NCI-H524 (cell line): ENCODE measurements around the gene INTS2.
A peak's percentile ranks its signal among the peaks of the same experiment; 100 is the strongest.
"Not testable (repeated sequence)": the region's sequence is repeated elsewhere in the genome, so short reads cannot be mapped to it uniquely, and the experiment has no call there.

Experiments
- DNase-seq, 2 experiments: peaks; one replicate each; lab custom pipeline; 2025; lab: John Stamatoyannopoulos, UW

INTS2 gene

DNA sequence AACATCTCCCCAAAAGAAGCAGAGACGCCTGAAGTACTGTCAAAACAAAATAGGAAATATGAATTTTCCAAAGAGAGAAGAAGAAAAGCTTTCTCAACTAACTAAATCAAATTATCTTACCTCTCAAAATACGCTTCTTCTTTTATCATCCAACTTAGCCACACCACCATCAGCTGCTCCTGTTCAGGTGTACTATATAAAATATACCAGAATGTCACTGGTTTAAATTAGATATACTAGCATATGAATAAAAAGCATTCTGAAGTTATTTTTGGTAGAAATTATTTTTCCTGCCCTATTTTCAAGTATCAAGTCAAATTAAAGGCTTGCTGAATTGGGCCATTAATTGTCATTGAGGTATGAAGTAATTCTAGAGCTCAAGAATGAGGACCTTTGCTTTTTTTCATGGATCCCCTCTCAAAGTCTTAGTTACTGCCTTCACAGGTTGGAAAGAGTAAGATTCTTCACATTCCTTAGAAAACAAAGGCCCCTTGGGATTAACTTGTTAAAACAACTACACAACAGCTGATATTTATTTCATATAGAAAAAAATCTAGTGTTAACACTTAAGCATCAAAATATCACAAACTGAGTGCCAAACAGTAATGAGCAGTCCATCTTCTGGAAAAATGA lies 30.1 kb downstream of the INTS2 start:
- no peak for DNase-seq

GRCh38 chr17:61895391-61895790 lies 32.4 kb downstream of the INTS2 start:
- DNase-seq = no peak

GRCh38 chr17:61894310-61894709 lies 33.5 kb downstream of the INTS2 start:
- not testable (repeated sequence) for DNase-seq

DNA sequence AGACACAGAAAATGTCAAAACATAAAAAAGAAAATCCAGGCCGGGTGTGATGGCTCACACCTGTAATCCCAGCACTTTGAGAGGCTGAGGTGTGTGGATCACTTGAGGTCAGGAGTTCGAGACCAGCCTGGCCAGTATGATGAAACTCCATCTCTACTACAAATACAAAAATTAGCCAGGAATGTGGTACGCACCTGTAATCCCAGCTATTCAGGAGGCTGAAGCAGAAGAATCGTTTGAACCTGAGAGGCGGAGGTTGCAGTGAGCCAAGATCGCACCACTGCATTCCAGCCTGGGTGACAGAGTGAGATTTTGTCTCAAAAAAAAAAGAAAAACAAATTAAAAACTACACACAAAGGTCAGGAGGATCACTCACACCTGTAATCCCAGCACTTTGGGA lies 40.0 kb downstream of the INTS2 start:
- not testable (repeated sequence) for DNase-seq

GRCh38 chr17:61885865-61886264 lies 41.9 kb downstream of the INTS2 start:
- not testable (repeated sequence) for DNase-seq

GRCh38 chr17:61884864-61885263 lies 42.9 kb downstream of the INTS2 start:
- DNase-seq = no peak

DNA sequence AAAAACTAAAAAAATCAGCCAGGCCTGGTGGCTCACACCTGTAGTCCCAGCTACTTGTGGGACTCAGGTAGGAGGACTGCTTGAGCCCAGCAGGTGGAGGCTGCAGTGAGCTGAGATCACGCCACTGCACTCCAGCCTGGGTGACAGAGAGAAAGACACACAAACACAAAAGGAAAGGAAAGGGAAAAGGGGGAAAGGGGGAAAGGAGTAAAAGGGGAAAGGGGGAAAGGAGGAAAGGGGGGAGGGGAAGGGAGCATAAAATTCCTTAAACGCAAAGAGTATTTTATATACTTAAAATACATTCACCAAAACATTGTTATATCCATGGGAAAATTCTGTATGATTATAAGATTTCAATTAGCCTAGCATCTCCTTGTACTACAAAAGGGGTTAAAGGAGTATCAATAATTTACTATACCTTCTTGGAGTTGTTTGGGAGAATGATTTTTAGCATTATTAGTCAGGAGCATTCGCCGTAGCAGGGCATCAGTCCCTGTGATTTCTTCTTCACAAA lies 47.1 kb downstream of the INTS2 start:
- DNase-seq = no peak

DNA sequence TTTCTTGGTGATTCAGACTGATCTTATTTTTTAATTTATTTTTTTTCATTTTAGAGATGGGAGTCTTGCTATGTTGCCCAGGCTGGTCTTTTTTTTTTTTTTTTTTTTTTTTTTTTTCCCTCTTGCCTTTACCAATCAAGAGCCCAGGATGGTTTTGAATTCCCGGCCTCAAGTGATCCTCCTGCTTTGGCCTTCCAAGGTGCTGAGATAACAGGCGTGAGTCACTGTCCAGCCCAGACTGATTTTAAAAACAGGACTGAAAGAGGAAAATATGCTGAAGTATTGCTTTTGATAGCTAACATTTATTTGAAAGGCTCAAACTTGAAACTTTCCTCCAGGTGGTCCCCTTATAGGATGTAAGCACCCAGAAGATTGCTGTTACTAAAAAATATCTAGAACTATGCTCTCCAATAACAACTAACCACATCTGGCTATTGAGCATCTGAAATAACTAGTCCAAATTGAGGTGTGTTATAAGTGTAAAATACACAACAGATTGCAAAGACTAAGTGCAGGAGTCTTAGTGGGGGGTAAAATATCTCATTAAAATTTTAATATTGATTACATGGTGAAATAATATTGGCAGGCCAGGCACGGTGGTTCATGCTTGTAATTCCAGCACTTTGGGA lies 48.7 kb downstream of the INTS2 start:
- no peak for DNase-seq

DNA sequence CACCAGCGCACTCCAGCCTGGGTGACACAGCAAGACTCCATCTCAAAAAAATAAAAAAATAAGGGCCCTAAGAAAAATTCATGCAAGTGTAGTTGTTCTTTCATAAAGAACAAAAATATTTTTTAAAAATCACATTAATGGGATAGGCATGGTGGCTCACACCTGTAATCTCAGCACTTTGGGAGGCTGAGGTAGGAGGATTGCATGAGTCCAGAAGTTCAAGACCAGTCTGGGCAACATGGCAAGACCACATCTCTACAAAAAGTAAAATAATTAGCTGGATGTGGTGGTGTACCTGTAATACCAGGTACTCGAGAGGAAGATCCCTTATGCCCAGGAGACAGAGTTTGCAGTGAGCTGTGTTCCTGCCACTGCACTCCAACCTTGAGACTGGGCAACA lies 49.3 kb downstream of the INTS2 start:
- DNase-seq = no peak

GRCh38 chr17:61877837-61878236 lies 49.9 kb downstream of the INTS2 start:
- no peak for DNase-seq

GRCh38 chr17:61875804-61876203 lies 52.0 kb downstream of the INTS2 start:
- DNase-seq = no peak

GRCh38 chr17:61875285-61875684 lies 52.5 kb downstream of the INTS2 start:
- DNase-seq = no peak

GRCh38 chr17:61874075-61874474 lies 53.7 kb downstream of the INTS2 start:
- no peak for DNase-seq

- no peak for DNase-seq
Observed at GRCh38 chr17:61872099-61872498, 55.7 kb downstream of the INTS2 start.

DNA sequence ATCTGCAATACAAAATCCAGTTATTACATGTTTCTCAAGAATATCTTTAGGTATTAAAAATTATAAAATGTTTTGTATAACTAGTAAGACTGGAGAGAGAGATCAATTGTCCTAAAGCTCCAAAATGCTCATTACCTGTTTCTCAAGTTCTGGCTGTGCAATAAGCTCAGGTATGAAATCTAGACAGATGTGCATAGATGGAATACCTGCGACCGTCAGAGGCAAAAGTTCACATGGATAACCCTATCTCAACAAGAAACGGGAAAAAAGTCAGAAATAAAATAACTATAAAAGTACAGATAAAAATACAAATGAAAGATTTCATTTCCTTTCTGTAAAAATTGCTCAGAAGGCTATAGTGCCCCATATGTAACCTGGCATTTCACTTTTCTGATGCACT lies 58.6 kb downstream of the INTS2 start:
- no peak for DNase-seq

- DNase-seq = no peak
Observed at GRCh38 chr17:61868074-61868473, 59.7 kb downstream of the INTS2 start.

- no peak for DNase-seq
Observed at GRCh38 chr17:61867033-61867432, 60.7 kb downstream of the INTS2 start.

- DNase-seq = no peak
Observed at GRCh38 chr17:61863801-61864126, 64.0 kb downstream of the INTS2 start.

GRCh38 chr17:61862975-61863800 lies 64.6 kb downstream of the INTS2 start, which contains the start of gene BRIP1:
Gene BRIP1 (minus strand): TSS chr17:61863528. CDS start chr17:61861539, 1,989 bp downstream.
- DNase-seq = peak; percentile 96 to 97

DNA sequence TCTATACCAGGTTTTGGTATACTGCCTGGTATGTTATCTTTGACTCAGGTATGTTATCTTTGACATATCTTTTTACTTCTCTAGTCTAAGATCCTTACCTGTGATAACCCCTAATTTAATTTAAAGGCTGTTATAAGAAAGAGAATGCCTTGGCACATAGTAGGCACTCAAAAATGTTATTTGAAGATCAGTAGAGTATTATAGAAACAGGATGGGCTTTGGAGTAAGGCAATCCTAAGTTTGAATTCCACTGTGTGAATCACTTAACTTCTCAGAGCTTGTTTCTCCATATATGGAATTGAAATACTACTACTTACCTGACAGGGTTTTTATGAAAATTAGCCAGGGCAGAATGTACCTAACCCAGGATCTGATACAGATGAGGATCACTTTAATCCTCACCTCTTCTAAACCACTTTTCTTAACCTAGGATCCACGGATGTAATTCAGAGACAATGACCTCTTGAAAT lies 65.6 kb downstream of the INTS2 start:
- no peak for DNase-seq

GRCh38 chr17:61860397-61860796 lies 67.4 kb downstream of the INTS2 start:
- not testable (repeated sequence) for DNase-seq

GRCh38 chr17:61856035-61856434 lies 71.7 kb downstream of the INTS2 start:
- DNase-seq = no peak

- DNase-seq = no peak
Observed at GRCh38 chr17:61852857-61853256, 74.9 kb downstream of the INTS2 start.
